ENCODE measurements around the gene MED4. TPM values are rescaled to one million over a fixed set of nuclear protein-coding genes. Genes with fewer than 3 reads are reported as not detected.

Gene MED4
- total RNA-seq, 1 donor from 2014 or later, result 58.9 TPM

DNA sequence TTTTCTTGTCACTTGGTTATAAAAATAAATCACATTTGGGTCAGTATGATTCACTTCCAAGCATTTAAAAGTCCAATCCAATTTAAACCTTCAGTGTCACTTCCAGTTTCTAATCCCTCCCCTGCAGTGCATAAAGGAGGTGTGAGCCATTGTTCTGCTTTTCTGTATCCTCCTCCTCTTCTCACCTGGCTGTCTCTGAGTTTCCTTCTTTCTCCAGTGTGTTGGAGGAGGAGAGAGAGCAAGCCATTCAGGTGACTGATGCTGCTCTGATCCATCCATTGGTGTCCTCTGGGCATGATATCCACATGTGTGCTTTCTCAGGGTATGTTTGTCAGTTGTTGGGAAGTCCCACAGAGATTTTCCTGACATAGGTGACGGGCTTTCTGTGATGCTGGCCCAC is 56.1 kb downstream of the MED4 start:
- Mint-ChIP-seq H3K4me1 (peaks cover 29% of the 10 kb centered on the region), H3K27me3 (ENCODE audit: low read depth) (no peaks in the 10 kb centered on the region)

GRCh38 chr13:48037346-48038173 is 57.3 kb downstream of the MED4 start, which contains the start of gene NUDT15:
Gene NUDT15, plus strand, starts transcription at chr13:48037726. Its CDS starts 21 bp downstream, at chr13:48037747.
- peak; percentile 91 for DNase-seq (ENCODE audit: low read depth, low spot score)
- TF ChIP-seq, protein P1, sequence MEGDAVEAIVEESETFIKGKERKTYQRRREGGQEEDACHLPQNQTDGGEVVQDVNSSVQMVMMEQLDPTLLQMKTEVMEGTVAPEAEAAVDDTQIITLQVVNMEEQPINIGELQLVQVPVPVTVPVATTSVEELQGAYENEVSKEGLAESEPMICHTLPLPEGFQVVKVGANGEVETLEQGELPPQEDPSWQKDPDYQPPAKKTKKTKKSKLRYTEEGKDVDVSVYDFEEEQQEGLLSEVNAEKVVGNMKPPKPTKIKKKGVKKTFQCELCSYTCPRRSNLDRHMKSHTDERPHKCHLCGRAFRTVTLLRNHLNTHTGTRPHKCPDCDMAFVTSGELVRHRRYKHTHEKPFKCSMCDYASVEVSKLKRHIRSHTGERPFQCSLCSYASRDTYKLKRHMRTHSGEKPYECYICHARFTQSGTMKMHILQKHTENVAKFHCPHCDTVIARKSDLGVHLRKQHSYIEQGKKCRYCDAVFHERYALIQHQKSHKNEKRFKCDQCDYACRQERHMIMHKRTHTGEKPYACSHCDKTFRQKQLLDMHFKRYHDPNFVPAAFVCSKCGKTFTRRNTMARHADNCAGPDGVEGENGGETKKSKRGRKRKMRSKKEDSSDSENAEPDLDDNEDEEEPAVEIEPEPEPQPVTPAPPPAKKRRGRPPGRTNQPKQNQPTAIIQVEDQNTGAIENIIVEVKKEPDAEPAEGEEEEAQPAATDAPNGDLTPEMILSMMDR (conservative IDR thresholded peaks at IDR 0.05), result peak; percentile 100
- H3K27me3 Mint-ChIP-seq (ENCODE audit: low read depth), result no peaks in the 10 kb centered on the region
- H3K9me3 Mint-ChIP-seq, result peaks cover 13% of the 10 kb centered on the region
- peak within 1 kb of the TSS; percentile 94 for H3K27ac Mint-ChIP-seq (ENCODE audit: unreplicated experiment)
- H3K36me3 Mint-ChIP-seq (ENCODE audit: low read depth), result peaks cover 26% of the 10 kb centered on the region
- peak within 1 kb of the TSS; percentile 91 for H3K4me3 Mint-ChIP-seq
- H3K4me1 Mint-ChIP-seq, result peaks cover 29% of the 10 kb centered on the region

More for the DNA sequence above, 56.1 kb downstream of the MED4 start:
- H3K4me3 Mint-ChIP-seq, result peak overlapping the region; percentile 91
- no peak overlapping the region for H3K27ac Mint-ChIP-seq (ENCODE audit: unreplicated experiment)
- peaks cover 10% of the 10 kb centered on the region for H3K9me3 Mint-ChIP-seq
- TF ChIP-seq, protein P1 (conservative IDR thresholded peaks at IDR 0.05), result no peak
- peaks cover 24% of the 10 kb centered on the region for H3K36me3 Mint-ChIP-seq (ENCODE audit: low read depth)
- no peak for DNase-seq (ENCODE audit: low read depth, low spot score)

DNA sequence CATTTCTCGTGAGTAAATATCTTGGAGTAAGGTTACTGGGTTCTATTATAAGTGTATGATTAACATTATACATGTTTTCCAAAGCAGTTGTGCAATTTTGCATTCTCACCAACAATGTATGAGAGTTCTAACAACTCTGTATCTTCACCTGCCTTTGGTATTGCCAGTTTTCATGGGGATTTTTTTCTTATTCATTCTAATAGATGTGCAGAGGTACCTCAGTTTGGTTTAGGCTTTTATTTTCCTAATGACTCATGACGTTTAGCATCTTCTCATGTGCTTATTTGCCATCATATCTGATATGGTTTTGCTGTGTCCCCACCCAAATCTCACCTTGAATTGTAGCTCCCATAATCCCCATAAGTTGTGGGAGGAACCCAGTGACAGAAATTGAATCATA is 65.0 kb downstream of the MED4 start:
- no peak for DNase-seq (ENCODE audit: low read depth, low spot score)
- Mint-ChIP-seq H3K4me1 (no peaks in the 10 kb centered on the region), H3K4me3 (no peak overlapping the region), H3K36me3 (ENCODE audit: low read depth) (peaks cover 51% of the 10 kb centered on the region), H3K27me3 (ENCODE audit: low read depth) (no peaks in the 10 kb centered on the region), H3K9me3 (peaks cover 17% of the 10 kb centered on the region), H3K27ac (ENCODE audit: unreplicated experiment) (no peak overlapping the region)
- TF ChIP-seq, protein P1 (conservative IDR thresholded peaks at IDR 0.05), result no peak

- TF ChIP-seq, protein P1 (conservative IDR thresholded peaks at IDR 0.05), result no peak
- H3K27ac Mint-ChIP-seq (ENCODE audit: unreplicated experiment), result no peak overlapping the region
- peaks cover 45% of the 10 kb centered on the region for H3K36me3 Mint-ChIP-seq (ENCODE audit: low read depth)
- H3K4me1 Mint-ChIP-seq, result no peaks in the 10 kb centered on the region
- no peak overlapping the region for H3K4me3 Mint-ChIP-seq
- DNase-seq (ENCODE audit: low read depth, low spot score), result no peak
- peaks cover 12% of the 10 kb centered on the region for H3K9me3 Mint-ChIP-seq
- H3K27me3 Mint-ChIP-seq (ENCODE audit: low read depth), result no peaks in the 10 kb centered on the region
Measured at GRCh38 chr13:48028066-48028465, 66.8 kb downstream of the MED4 start.

Other genes starting within 250 kb of the MED4 start
- gene SUCLA2, start 93.8 kb downstream of the MED4 start, total RNA-seq, result 49.3 and 53.1 TPM in 2 replicates
- 35.1 and 36.2 TPM in 2 replicates for gene NUDT15, start 57.4 kb downstream of the MED4 start, total RNA-seq
- gene ITM2B, start 138.1 kb upstream of the MED4 start, total RNA-seq, result 126 and 127 TPM in 2 replicates
- gene RB1, start 208.6 kb upstream of the MED4 start, total RNA-seq, result 45.9 and 48.0 TPM in 2 replicates